Activated T-helper 2 cell treated with anti-CD3 and anti-CD28 coated beads, Interferon-gamma antibody, Interleukin-2, Interleukin-4, amounts not matched to agents 10 μg/mL and 5 μg/mL and 100 μg/mL, durations not matched to agents 14 hours and 24 hours and 36 hours (primary cell): ENCODE data around the gene NOP58. TPM values are rescaled to one million over a fixed set of nuclear protein-coding genes. Genes with fewer than 3 reads are reported as not detected.
"Not testable (repeated sequence)": the region's sequence is repeated elsewhere in the genome, so short reads cannot be mapped to it uniquely, and the experiment has no call there.

Source experiments
- DNase-seq: peaks from one replicate; pipeline ENCODE4 v3.0.0; 2021; ENCODE audit warnings: low spot score
- H3K27ac Mint-ChIP-seq: one replicate; pipeline ENCODE4 v1.8.0; 2021; ENCODE audit warnings: mixed read lengths
- H3K27me3 Mint-ChIP-seq: one replicate; pipeline ENCODE4 v1.8.0; 2021; ENCODE audit warnings: low read depth, mixed read lengths
- H3K36me3 Mint-ChIP-seq: one replicate; pipeline ENCODE4 v1.8.0; 2021; ENCODE audit warnings: low read depth, mixed read lengths
- H3K4me1 Mint-ChIP-seq: one replicate; pipeline ENCODE4 v1.8.0; 2021; ENCODE audit warnings: low read depth, mixed read lengths
- H3K4me3 Mint-ChIP-seq: one replicate; pipeline ENCODE4 v1.8.0; 2021; ENCODE audit warnings: low read depth, mild to moderate bottlenecking, moderate library complexity, mixed read lengths
- H3K9me3 Mint-ChIP-seq: one replicate; pipeline ENCODE4 v1.8.0; 2021; ENCODE audit warnings: mixed read lengths
- intact Hi-C: fragments of 100-400 bp; cut with micrococcal nuclease; formaldehyde crosslinking; loops from one replicate; pipeline ENCODE4 v1.15.1; 2023
- total RNA-seq: library from RNA; stranded (reverse); gene quantifications from 2 replicates; pipeline ENCODE4 v1.2.3, GENCODE V29; 2022

Gene NOP58
- total RNA-seq, 1 donor from 2014 or later = 206 TPM

DNA sequence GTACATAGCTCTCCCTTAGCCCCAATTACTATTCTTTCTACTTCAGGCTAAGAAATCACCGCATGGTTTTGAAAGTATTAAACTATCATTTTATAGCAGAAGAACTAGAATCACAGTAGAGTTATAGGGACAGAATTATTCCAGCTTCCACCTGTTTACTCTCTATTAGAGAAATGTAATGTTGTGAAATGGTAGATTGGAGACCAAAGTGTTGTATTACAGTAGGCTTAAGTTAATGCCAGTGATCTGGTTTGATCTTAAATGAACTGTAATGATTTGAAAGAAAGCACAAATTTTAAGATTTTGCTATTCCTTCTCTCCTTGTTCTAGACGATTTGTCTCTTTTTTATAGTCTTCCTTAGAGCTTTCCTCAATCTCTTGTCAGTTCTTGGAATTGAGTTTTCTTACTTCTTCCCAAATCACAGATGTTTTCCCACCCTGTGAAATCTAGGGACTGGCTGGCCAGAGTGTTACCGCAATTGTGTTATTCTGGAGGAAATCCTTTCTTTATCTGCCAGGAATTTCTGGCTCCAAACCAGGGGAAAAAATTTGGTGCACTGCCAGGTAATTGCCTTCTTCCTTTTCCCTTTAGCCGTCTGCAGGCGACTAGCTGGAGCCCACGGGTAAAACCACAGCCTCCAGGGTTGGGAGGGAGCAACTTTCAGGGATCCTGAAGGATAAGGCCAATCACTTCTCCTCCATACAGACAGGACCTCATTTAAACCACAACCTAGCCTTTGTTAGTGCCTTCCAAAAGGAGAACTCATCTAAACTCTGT is 51.7 kb downstream of the NOP58 start:
- no peaks in the 10 kb centered on the region for H3K9me3 Mint-ChIP-seq
- no peak overlapping the region for H3K4me3 Mint-ChIP-seq
- no peak for DNase-seq
- no peaks in the 10 kb centered on the region for H3K27me3 Mint-ChIP-seq
- no peak overlapping the region for H3K27ac Mint-ChIP-seq
- H3K4me1 Mint-ChIP-seq = no peaks in the 10 kb centered on the region
- intact Hi-C loops = no loop called here
- H3K36me3 Mint-ChIP-seq = no peaks in the 10 kb centered on the region

GRCh38 chr2:202320362-202320761 is 54.8 kb downstream of the NOP58 start:
- intact Hi-C loops, H3K27me3 Mint-ChIP-seq, H3K27ac Mint-ChIP-seq, H3K36me3 Mint-ChIP-seq, H3K9me3 Mint-ChIP-seq, DNase-seq, H3K4me1 Mint-ChIP-seq, H3K4me3 Mint-ChIP-seq: not testable (repeated sequence)

DNA sequence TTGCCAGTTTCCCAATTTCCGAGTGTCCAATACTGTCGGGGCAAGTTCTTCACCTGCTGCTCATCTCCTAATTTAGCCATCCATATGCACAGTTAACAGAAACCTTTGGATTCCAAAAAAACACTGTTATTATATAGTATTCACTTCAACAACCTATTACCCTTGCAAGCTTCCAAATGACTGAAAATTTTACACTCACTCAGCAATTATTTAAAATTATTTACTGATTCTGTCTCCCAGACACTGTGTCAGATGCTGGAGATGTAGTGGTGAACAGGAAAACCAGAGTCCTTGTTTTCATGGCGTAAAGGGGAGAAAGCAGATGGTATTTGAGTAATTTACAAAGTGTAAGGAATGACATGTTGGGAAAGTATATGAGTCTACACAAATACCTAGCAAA is 56.9 kb downstream of the NOP58 start:
- Mint-ChIP-seq H3K9me3 (no peaks in the 10 kb centered on the region), H3K4me1 (no peaks in the 10 kb centered on the region), H3K27ac (no peak overlapping the region)

DNA sequence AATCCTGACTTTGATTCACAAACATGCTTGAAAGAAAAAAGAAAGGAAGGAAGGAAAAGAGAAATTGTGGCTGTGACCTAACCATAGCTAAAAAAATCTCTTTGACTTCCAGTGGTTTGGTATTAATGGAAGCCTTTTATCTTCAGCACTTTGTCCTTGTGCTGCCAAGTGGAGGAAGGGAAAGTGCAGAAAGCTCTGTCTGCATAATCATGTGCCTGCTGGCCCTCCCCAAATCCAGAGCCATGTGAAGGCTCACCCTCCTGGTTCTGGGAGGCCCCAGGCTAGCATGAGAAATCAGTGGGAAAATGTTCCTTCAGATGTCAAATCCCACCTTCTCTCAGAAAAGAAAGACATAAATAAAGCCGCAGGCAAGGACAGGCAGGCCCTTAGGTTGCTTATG is 62.3 kb downstream of the NOP58 start:
- Mint-ChIP-seq H3K9me3 (no peaks in the 10 kb centered on the region), H3K4me1 (no peaks in the 10 kb centered on the region), H3K27ac (no peak overlapping the region), H3K27me3 (no peaks in the 10 kb centered on the region), H3K36me3 (no peaks in the 10 kb centered on the region), H3K4me3 (no peak overlapping the region)
- DNase-seq = no peak
- intact Hi-C loops = no loop called here

More for the DNA sequence above, 56.9 kb downstream of the NOP58 start:
- H3K27me3 Mint-ChIP-seq = no peaks in the 10 kb centered on the region
- no peak overlapping the region for H3K4me3 Mint-ChIP-seq
- no peaks in the 10 kb centered on the region for H3K36me3 Mint-ChIP-seq
- no peak for DNase-seq
- intact Hi-C loops = no loop called here

DNA sequence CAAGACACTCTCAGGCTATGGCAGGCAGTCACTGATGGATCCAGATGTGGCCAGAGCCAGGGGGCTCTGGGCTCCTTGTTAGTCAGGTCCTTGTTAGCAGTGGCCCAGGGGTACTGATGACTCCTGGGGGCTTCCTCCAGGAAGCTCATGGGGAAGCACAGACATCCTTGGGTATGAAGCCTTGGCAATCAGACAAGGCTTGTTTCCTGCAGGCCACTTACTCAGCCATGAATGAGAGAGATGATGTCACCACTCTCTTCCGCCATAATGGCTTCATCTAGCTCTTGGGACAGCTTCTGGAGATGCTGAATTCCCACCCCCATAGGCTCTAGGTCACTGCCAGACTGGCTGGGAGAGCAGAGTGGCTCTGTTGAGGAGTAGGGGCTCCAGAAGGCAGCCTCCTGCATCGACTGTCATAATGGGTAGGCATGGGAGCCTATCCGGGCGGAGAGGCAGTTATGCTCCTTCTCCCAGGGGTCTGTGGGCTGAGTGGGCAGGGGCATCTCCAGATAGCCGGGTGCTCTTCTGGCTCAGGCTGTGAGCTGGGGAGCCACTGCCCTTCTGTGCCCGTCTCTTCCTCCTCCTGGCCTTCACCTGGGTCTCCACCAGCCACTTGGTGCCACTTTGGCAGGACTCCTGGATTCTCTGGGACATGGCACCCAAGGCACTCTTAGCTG is 70.4 kb downstream of the NOP58 start:
- no peak for DNase-seq
- Mint-ChIP-seq H3K27ac (no peak overlapping the region), H3K9me3 (no peaks in the 10 kb centered on the region), H3K27me3 (no peaks in the 10 kb centered on the region), H3K4me1 (no peaks in the 10 kb centered on the region), H3K36me3 (no peaks in the 10 kb centered on the region), H3K4me3 (no peak overlapping the region)
- intact Hi-C loops = no loop called here

GRCh38 chr2:202337151-202337550 is 71.6 kb downstream of the NOP58 start:
- no peaks in the 10 kb centered on the region for H3K9me3 Mint-ChIP-seq
- DNase-seq = no peak
- no peaks in the 10 kb centered on the region for H3K27me3 Mint-ChIP-seq
- no peak overlapping the region for H3K27ac Mint-ChIP-seq
- H3K36me3 Mint-ChIP-seq = no peaks in the 10 kb centered on the region
- H3K4me3 Mint-ChIP-seq = no peak overlapping the region
- intact Hi-C loops = no loop called here
- H3K4me1 Mint-ChIP-seq = no peaks in the 10 kb centered on the region

GRCh38 chr2:202337706-202338346 is 72.3 kb downstream of the NOP58 start:
- no peaks in the 10 kb centered on the region for H3K4me1 Mint-ChIP-seq
- no peaks in the 10 kb centered on the region for H3K9me3 Mint-ChIP-seq
- no peaks in the 10 kb centered on the region for H3K27me3 Mint-ChIP-seq
- intact Hi-C loops = no loop called here
- DNase-seq = no peak
- H3K36me3 Mint-ChIP-seq = no peaks in the 10 kb centered on the region
- no peak overlapping the region for H3K4me3 Mint-ChIP-seq
- H3K27ac Mint-ChIP-seq = no peak overlapping the region

- Mint-ChIP-seq H3K36me3 (no peaks in the 10 kb centered on the region), H3K4me3 (no peak overlapping the region), H3K27ac (no peak overlapping the region), H3K27me3 (no peaks in the 10 kb centered on the region), H3K9me3 (no peaks in the 10 kb centered on the region), H3K4me1 (no peaks in the 10 kb centered on the region)
- DNase-seq = no peak
- intact Hi-C loops = no loop called here
Measured at GRCh38 chr2:202339071-202339870, 73.7 kb downstream of the NOP58 start.

GRCh38 chr2:202344178-202344577 is 78.6 kb downstream of the NOP58 start:
- no peaks in the 10 kb centered on the region for H3K36me3 Mint-ChIP-seq

GRCh38 chr2:202346180-202346579 is 80.6 kb downstream of the NOP58 start:
- no peaks in the 10 kb centered on the region for H3K4me1 Mint-ChIP-seq
- no peaks in the 10 kb centered on the region for H3K9me3 Mint-ChIP-seq
- no peaks in the 10 kb centered on the region for H3K27me3 Mint-ChIP-seq
- no peaks in the 10 kb centered on the region for H3K36me3 Mint-ChIP-seq
- intact Hi-C loops = no loop called here
- no peak overlapping the region for H3K4me3 Mint-ChIP-seq
- no peak overlapping the region for H3K27ac Mint-ChIP-seq
- DNase-seq = no peak

More at GRCh38 chr2:202344178-202344577, 78.6 kb downstream of the NOP58 start:
- Mint-ChIP-seq H3K9me3 (no peaks in the 10 kb centered on the region), H3K4me1 (no peaks in the 10 kb centered on the region), H3K27ac (no peak overlapping the region), H3K27me3 (no peaks in the 10 kb centered on the region), H3K4me3 (no peak overlapping the region)
- DNase-seq = no peak
- intact Hi-C loops = no loop called here
